ENCODE measurements around the gene TSPY9. TPM values are rescaled to one million over a fixed set of nuclear protein-coding genes. Genes with fewer than 3 reads are reported as not detected.
"Not testable (repeated sequence)": the region's sequence is repeated elsewhere in the genome, so short reads cannot be mapped to it uniquely, and the experiment has no call there.

TSPY9 gene, protein sequence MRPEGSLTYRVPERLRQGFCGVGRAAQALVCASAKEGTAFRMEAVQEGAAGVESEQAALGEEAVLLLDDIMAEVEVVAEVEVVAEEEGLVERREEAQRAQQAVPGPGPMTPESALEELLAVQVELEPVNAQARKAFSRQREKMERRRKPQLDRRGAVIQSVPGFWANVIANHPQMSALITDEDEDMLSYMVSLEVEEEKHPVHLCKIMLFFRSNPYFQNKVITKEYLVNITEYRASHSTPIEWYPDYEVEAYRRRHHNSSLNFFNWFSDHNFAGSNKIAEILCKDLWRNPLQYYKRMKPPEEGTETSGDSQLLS
- total RNA-seq (2014; rRNA removed) (not detected in 2 replicates), Bru-seq, nascent RNA (not detected), BruChase-seq, experiment 1, labeled RNA remaining after a 6-hour chase (not detected), BruChase-seq, experiment 2, labeled RNA remaining after a 2-hour chase (not detected)
- long read RNA-seq = 0 reads

DNA sequence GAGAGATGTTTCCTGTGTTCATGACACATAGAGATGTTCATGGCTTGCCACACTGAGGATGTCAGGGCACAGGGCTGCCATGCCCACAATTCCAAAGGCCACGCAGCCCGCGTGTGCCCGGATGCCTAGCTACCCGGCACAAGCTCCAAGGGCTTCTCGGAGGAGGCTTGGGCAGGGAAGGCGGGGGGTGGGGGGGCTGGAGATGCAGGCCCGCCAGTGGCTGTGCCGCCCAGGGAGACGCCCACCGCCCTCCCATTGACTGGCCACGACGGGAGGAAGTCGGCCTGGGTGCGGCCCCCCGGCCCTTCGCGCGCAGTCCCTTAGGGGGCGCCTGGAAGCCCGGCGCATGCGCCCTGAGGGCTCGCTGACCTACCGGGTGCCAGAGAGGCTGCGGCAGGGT is at the start of gene TSPY9:
TSS of gene TSPY9 (plus strand) at position 301 of the 400 bp plus-strand sequence. CDS start at position 347, 46 bp downstream.
- ATAC-seq; H2AFZ ChIP-seq (ENCODE audit: low read length); H4K20me1 ChIP-seq (ENCODE audit: low read length); H3K4me3 ChIP-seq (ENCODE audit: low read length); H3K9ac ChIP-seq (ENCODE audit: low read length); POLR2A ChIA-PET (ENCODE audit: unreplicated experiment); H3K79me2 ChIP-seq (ENCODE audit: low read length); CTCF ChIA-PET; intact Hi-C loops (cut with micrococcal nuclease); H3K9me2 ChIP-seq (replicated peaks; ENCODE audit: low read length); H3K4me1 ChIP-seq (ENCODE audit: insufficient read depth, low read length); H3K36me3 ChIP-seq (ENCODE audit: low read depth, low read length); BruUV-seq (replicated peaks); H3K27me3 ChIP-seq (ENCODE audit: low read length); H3F3A ChIP-seq (ENCODE audit: low read length, unreplicated experiment); H3K9me3 ChIP-seq (ENCODE audit: low read length); DNase-seq; H3K27ac ChIP-seq (ENCODE audit: low read length); H3K4me2 ChIP-seq (ENCODE audit: low read length): not testable (repeated sequence)

DNA sequence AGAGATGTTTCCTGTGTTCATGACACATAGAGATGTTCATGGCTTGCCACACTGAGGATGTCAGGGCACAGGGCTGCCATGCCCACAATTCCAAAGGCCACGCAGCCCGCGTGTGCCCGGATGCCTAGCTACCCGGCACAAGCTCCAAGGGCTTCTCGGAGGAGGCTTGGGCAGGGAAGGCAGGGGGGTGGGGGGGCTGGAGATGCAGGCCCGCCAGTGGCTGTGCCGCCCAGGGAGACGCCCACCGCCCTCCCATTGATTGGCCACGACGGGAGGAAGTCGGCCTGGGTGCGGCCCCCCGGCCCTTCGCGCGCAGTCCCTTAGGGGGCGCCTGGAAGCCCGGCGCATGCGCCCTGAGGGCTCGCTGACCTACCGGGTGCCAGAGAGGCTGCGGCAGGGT is 20.4 kb upstream of the TSPY9 start, which contains the start of gene TSPY1:
TSS of gene TSPY1 (plus strand) at position 301 of the 400 bp plus-strand sequence. CDS start at position 347, 46 bp downstream.
- H3K4me3 ChIP-seq (ENCODE audit: low read length); intact Hi-C loops (cut with micrococcal nuclease); H3K9ac ChIP-seq (ENCODE audit: low read length); H3K9me3 ChIP-seq (ENCODE audit: low read length); H3F3A ChIP-seq (ENCODE audit: low read length, unreplicated experiment); CTCF ChIA-PET; DNase-seq; H2AFZ ChIP-seq (ENCODE audit: low read length); H3K4me1 ChIP-seq (ENCODE audit: insufficient read depth, low read length); H3K36me3 ChIP-seq (ENCODE audit: low read depth, low read length); POLR2A ChIA-PET (ENCODE audit: unreplicated experiment); ATAC-seq; H3K4me2 ChIP-seq (ENCODE audit: low read length); H4K20me1 ChIP-seq (ENCODE audit: low read length); H3K79me2 ChIP-seq (ENCODE audit: low read length); H3K27ac ChIP-seq (ENCODE audit: low read length); BruUV-seq (replicated peaks); H3K9me2 ChIP-seq (replicated peaks; ENCODE audit: low read length); H3K27me3 ChIP-seq (ENCODE audit: low read length): not testable (repeated sequence)

DNA sequence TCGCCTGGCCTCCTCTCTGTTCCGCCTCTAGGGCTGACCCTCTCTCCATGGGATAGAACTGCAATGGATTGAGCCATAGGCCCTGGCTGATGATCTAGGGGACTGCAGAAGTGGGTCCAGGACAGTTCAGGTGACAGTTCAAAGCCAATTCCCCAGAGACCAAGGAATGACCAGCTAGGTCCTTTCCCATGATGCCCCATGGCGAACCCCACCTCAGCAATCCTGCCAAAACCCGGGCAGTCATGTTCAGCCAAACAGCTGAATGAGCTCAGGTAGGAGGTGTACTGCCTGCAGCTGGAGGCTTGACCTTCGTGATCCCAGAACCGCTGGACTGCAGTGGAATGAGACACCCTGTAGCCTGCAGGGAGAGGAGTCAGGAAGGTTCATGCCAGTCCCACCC is 17.3 kb downstream of the TSPY9 start:
- H2AFZ ChIP-seq (ENCODE audit: low read length); H3K27ac ChIP-seq (ENCODE audit: low read length); H3K9me3 ChIP-seq (ENCODE audit: low read length); H4K20me1 ChIP-seq (ENCODE audit: low read length); ATAC-seq; DNase-seq; H3K9me2 ChIP-seq (replicated peaks; ENCODE audit: low read length); H3K9ac ChIP-seq (ENCODE audit: low read length); H3K4me3 ChIP-seq (ENCODE audit: low read length); intact Hi-C loops (cut with micrococcal nuclease); H3K79me2 ChIP-seq (ENCODE audit: low read length); H3K4me2 ChIP-seq (ENCODE audit: low read length); H3K27me3 ChIP-seq (ENCODE audit: low read length); H3K36me3 ChIP-seq (ENCODE audit: low read depth, low read length); POLR2A ChIA-PET (ENCODE audit: unreplicated experiment); H3K4me1 ChIP-seq (ENCODE audit: insufficient read depth, low read length); CTCF ChIA-PET; H3F3A ChIP-seq (ENCODE audit: low read length, unreplicated experiment); BruUV-seq (replicated peaks): not testable (repeated sequence)

DNA sequence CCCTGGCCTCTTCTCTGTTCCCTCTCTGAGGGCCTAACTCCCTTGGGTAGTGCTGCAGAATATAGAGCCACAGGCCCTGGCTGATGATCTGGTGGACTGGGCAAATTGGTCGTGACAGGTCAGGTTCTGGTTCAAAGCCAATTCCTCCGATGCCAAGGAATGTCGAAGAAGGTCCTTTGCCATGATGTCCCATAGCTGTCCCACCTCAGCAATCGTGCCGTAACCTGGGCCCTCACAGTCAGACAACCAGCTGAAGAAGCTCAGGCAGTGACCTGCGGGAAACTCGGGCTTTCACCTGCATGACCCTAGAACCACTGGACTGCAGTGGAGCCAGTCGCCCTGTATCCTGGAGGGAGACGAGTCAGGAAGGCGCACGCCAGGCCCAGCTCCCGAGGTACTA is 29.2 kb downstream of the TSPY9 start:
- H3K4me3 ChIP-seq (ENCODE audit: low read length); H3K9ac ChIP-seq (ENCODE audit: low read length); intact Hi-C loops (cut with micrococcal nuclease); CTCF ChIA-PET; H3K36me3 ChIP-seq (ENCODE audit: low read depth, low read length); H3K79me2 ChIP-seq (ENCODE audit: low read length); ATAC-seq; H3K27me3 ChIP-seq (ENCODE audit: low read length); BruUV-seq (replicated peaks); POLR2A ChIA-PET (ENCODE audit: unreplicated experiment); H3K9me2 ChIP-seq (replicated peaks; ENCODE audit: low read length); H3K4me2 ChIP-seq (ENCODE audit: low read length); H2AFZ ChIP-seq (ENCODE audit: low read length); H3K9me3 ChIP-seq (ENCODE audit: low read length); H3K4me1 ChIP-seq (ENCODE audit: insufficient read depth, low read length); H4K20me1 ChIP-seq (ENCODE audit: low read length); H3K27ac ChIP-seq (ENCODE audit: low read length); DNase-seq; H3F3A ChIP-seq (ENCODE audit: low read length, unreplicated experiment): not testable (repeated sequence)

DNA sequence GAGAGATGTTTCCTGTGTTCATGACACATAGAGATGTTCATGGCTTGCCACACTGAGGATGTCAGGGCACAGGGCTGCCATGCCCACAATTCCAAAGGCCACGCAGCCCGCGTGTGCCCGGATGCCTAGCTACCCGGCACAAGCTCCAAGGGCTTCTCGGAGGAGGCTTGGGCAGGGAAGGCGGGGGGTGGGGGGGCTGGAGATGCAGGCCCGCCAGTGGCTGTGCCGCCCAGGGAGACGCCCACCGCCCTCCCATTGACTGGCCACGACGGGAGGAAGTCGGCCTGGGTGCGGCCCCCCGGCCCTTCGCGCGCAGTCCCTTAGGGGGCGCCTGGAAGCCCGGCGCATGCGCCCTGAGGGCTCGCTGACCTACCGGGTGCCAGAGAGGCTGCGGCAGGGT is 40.5 kb downstream of the TSPY9 start, which contains the start of gene TSPY10:
TSS of gene TSPY10 (plus strand) at position 301 of the 400 bp plus-strand sequence. CDS start at position 347, 46 bp downstream.
- H3K4me2 ChIP-seq (ENCODE audit: low read length); POLR2A ChIA-PET (ENCODE audit: unreplicated experiment); H3F3A ChIP-seq (ENCODE audit: low read length, unreplicated experiment); H3K4me1 ChIP-seq (ENCODE audit: insufficient read depth, low read length); H3K79me2 ChIP-seq (ENCODE audit: low read length); H3K4me3 ChIP-seq (ENCODE audit: low read length); H4K20me1 ChIP-seq (ENCODE audit: low read length); H3K27ac ChIP-seq (ENCODE audit: low read length); intact Hi-C loops (cut with micrococcal nuclease); H3K27me3 ChIP-seq (ENCODE audit: low read length); CTCF ChIA-PET; ATAC-seq; H2AFZ ChIP-seq (ENCODE audit: low read length); BruUV-seq (replicated peaks); H3K9me2 ChIP-seq (replicated peaks; ENCODE audit: low read length); H3K9me3 ChIP-seq (ENCODE audit: low read length); H3K9ac ChIP-seq (ENCODE audit: low read length); DNase-seq; H3K36me3 ChIP-seq (ENCODE audit: low read depth, low read length): not testable (repeated sequence)

Other genes with a start within 250 kb of the TSPY9 start
- gene TSPY4, start 149.8 kb upstream of the TSPY9 start, total RNA-seq (2014; rRNA removed) = not detected in 2 replicates
- not detected in 2 replicates for gene TSPY8, start 129.5 kb upstream of the TSPY9 start, total RNA-seq (2014; rRNA removed)
- not detected in 2 replicates for gene TSPY3, start 88.8 kb upstream of the TSPY9 start, total RNA-seq (2014; rRNA removed)
- gene TSPY1, start 20.3 kb upstream of the TSPY9 start, total RNA-seq (2014; rRNA removed) = not detected in 2 replicates
- not detected in 2 replicates for gene TSPY10, start 40.6 kb downstream of the TSPY9 start, total RNA-seq (2014; rRNA removed)